Type B pancreatic cell (in vitro differentiated cells): ENCODE results near the gene BDKRB1. TPM values are rescaled to one million over a fixed set of nuclear protein-coding genes. Genes with fewer than 3 reads are reported as not detected.

Experiments
- DNase-seq: peaks from one replicate; pipeline ENCODE4 v3.0.0; 2021; ENCODE audit warnings: mixed read lengths; ENCODE audit not compliant: unreplicated experiment; ENCODE audit errors: extremely low spot score
- H3K27ac Mint-ChIP-seq: 2 replicates; pipeline ENCODE4 v1.8.0; 2021; ENCODE audit warnings: mild to moderate bottlenecking, mixed read lengths
- H3K27me3 Mint-ChIP-seq: 2 replicates; pipeline ENCODE4 v1.8.0; 2021; ENCODE audit warnings: mixed read lengths
- H3K36me3 Mint-ChIP-seq: 2 replicates; pipeline ENCODE4 v1.8.0; 2021; ENCODE audit warnings: mixed read lengths
- H3K4me1 Mint-ChIP-seq: one replicate; pipeline ENCODE4 v1.8.0; 2021; ENCODE audit warnings: mixed read lengths; ENCODE audit not compliant: unreplicated experiment
- H3K4me3 Mint-ChIP-seq: 2 replicates; pipeline ENCODE4 v1.8.0; 2021; ENCODE audit warnings: mild to moderate bottlenecking, mixed read lengths
- H3K9me3 Mint-ChIP-seq: 2 replicates; pipeline ENCODE4 v1.8.0; 2021; ENCODE audit warnings: mixed read lengths
- total RNA-seq: library from RNA; stranded (reverse); gene quantifications from 2 replicates; pipeline ENCODE4 v1.2.1, GENCODE V29; 2021; ENCODE audit warnings: low replicate concordance
- TF ChIP-seq, protein P1 (sequence below): fragments of 200-600 bp; sonication (generic); conservative IDR thresholded peaks from 2 replicates; pipeline ENCODE4 v1.5.0; 2021; ENCODE audit warnings: antibody characterized with exemption, mild to moderate bottlenecking

Gene BDKRB1
- total RNA-seq, 1 donor from 2014 or later, result not detected

DNA sequence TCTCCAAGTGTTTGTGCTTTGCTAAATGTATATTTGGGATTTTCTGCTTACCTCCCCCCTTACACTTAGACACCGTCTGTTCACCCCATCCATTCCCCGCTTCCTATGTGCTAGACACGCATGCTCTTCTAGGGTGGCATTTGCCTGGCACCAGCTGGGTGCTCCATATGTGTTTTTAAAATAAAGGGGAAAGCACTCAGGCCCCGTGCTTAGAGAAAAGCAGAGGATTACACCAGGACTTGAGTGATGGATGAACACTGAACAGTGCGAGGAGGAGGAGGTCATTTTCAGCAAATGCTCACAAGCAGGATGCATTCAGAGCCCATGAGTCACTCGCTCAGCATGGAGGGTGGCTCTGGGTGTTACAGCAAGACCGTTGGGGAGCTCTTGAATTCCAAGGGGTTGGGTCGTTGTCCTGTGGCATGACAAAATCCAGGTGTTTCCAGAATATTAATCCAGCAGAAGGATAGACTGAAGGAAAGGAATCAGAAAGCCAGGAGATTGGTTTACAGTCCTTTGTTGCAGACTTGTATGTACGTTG is 2.9 kb upstream of the BDKRB1 start:
- Mint-ChIP-seq H3K4me1 (peaks cover 10% of the 10 kb centered on the region), H3K9me3 (no peaks in the 10 kb centered on the region), H3K27ac (peak overlapping the region; percentile 18), H3K4me3 (no peak overlapping the region), H3K27me3 (peaks cover 33% of the 10 kb centered on the region), H3K36me3 (no peaks in the 10 kb centered on the region)
- TF ChIP-seq, protein P1, sequence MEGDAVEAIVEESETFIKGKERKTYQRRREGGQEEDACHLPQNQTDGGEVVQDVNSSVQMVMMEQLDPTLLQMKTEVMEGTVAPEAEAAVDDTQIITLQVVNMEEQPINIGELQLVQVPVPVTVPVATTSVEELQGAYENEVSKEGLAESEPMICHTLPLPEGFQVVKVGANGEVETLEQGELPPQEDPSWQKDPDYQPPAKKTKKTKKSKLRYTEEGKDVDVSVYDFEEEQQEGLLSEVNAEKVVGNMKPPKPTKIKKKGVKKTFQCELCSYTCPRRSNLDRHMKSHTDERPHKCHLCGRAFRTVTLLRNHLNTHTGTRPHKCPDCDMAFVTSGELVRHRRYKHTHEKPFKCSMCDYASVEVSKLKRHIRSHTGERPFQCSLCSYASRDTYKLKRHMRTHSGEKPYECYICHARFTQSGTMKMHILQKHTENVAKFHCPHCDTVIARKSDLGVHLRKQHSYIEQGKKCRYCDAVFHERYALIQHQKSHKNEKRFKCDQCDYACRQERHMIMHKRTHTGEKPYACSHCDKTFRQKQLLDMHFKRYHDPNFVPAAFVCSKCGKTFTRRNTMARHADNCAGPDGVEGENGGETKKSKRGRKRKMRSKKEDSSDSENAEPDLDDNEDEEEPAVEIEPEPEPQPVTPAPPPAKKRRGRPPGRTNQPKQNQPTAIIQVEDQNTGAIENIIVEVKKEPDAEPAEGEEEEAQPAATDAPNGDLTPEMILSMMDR, result no peak
- DNase-seq, result no peak

DNA sequence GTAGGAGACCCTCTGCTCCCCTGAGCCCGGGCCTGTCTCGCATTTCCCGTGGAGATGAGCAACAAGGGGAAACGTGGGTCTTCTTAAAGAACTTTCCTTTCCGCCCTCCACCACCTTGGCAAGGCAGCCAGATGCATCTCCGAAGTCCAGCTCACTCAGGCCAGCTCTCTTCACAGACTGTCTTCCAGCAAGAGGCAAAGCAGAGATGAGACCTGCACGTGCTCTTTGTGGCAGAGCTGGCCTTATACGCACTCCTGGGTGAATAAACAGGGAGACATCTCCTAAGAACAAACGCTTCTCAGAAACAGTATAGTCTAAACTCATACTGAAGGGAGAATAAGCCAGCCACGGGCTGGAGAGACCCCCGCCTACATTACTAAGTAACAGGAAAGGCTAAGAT is 1.3 kb upstream of the BDKRB1 start:
- Mint-ChIP-seq H3K27ac (peak overlapping the region; percentile 55), H3K4me3 (no peak overlapping the region), H3K4me1 (peaks cover 10% of the 10 kb centered on the region), H3K27me3 (peaks cover 30% of the 10 kb centered on the region), H3K36me3 (no peaks in the 10 kb centered on the region), H3K9me3 (no peaks in the 10 kb centered on the region)
- DNase-seq, result no peak
- TF ChIP-seq, protein P1, result no peak

DNA sequence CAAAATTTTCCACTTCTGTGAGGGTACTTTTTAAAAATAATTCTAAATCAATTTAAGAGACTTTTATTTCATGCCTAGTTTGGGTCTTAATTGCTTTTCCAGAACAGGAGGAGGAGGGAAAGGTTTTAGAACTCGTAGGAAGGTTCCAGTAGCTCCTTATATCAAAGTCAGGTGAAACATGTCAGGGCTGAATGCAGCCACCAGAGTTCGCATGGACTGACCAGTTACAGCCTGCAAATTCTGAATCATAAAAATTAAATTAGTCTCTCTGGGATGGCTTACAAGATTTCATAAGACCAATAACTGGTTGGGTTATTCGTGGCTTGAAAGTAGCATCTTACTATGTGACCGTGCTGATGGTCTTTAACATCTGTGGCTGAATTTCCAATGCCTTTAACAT is 397 bp downstream of the BDKRB1 start:
- TF ChIP-seq, protein P1, result no peak
- no peak overlapping the region for H3K27ac Mint-ChIP-seq
- no peaks in the 10 kb centered on the region for H3K36me3 Mint-ChIP-seq
- no peak for DNase-seq
- H3K9me3 Mint-ChIP-seq, result peaks cover 6% of the 10 kb centered on the region
- H3K4me1 Mint-ChIP-seq, result peaks cover 10% of the 10 kb centered on the region
- peaks cover 35% of the 10 kb centered on the region for H3K27me3 Mint-ChIP-seq
- H3K4me3 Mint-ChIP-seq, result no peak overlapping the region

DNA sequence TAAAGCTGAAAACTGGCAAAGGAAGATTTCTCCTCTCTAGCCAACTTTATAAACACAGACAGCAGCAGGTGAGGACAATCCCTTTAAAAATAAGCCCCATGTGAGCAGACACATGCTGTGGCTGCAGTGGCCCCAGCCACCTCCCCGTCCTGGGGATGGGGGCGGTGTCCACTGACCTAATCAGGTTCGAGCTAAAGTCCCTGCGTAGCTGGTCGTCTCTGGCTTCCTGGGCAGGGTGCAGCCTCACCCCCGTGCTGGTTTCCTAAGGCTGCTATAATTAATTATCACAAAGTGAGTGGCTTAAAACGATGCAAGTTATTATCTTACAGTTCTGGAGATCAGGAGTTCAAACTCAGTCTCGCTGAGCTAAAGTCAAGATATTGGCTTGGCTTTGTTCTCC is 1.0 kb downstream of the BDKRB1 start:
- no peak overlapping the region for H3K27ac Mint-ChIP-seq
- peaks cover 6% of the 10 kb centered on the region for H3K9me3 Mint-ChIP-seq
- H3K36me3 Mint-ChIP-seq, result no peaks in the 10 kb centered on the region
- DNase-seq, result no peak
- no peak overlapping the region for H3K4me3 Mint-ChIP-seq
- H3K4me1 Mint-ChIP-seq, result peaks cover 10% of the 10 kb centered on the region
- peaks cover 35% of the 10 kb centered on the region for H3K27me3 Mint-ChIP-seq
- TF ChIP-seq, protein P1, result no peak

DNA sequence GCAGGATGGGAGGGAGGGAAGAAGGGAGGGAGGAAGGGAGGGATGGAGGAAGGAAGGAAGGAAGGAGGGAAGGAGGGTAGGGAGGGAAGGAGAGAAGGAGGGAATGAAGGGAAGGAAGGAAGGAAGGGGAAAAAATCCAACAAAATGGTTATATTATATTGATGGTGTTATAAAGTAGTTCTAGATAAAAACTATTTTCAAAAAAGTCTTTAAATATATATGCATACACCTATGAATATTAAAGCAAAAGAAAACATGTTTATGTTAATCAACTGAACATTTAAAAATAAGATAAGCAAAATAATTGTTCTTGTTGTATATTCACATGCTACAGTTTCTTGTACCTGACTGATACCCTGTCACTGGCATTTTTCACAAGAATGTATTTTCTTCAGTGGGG is 1.9 kb downstream of the BDKRB1 start:
- peaks cover 6% of the 10 kb centered on the region for H3K9me3 Mint-ChIP-seq
- peaks cover 9% of the 10 kb centered on the region for H3K4me1 Mint-ChIP-seq
- H3K27ac Mint-ChIP-seq, result no peak overlapping the region
- H3K4me3 Mint-ChIP-seq, result no peak overlapping the region
- H3K27me3 Mint-ChIP-seq, result peaks cover 34% of the 10 kb centered on the region
- DNase-seq, result no peak
- TF ChIP-seq, protein P1, result no peak
- no peaks in the 10 kb centered on the region for H3K36me3 Mint-ChIP-seq

DNA sequence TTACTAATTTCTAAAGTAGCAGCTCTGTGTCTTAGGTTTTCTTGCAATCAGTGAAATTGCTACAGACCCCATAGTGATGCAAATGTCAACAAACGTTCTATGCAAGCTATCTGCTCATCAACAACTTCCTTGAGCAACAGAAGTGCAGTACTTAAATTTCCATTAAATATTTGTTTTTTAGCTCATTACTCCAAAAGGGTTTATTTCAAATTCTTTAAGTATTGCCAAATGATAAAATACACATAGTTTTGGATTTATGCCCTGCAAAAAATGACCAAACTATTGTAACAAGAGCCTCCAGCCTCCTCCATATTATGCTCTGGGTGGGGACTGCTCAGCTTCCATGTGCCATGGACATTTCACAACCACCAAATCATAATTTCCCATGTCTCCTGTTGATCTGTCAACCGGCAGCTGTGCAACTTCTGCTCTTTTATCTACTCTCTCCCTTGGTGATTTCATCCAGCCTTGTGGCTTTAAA is 4.4 kb downstream of the BDKRB1 start:
- TF ChIP-seq, protein P1, result no peak
- H3K27ac Mint-ChIP-seq, result no peak overlapping the region
- peaks cover 20% of the 10 kb centered on the region for H3K27me3 Mint-ChIP-seq
- H3K4me3 Mint-ChIP-seq, result no peak overlapping the region
- DNase-seq, result no peak
- H3K9me3 Mint-ChIP-seq, result peaks cover 15% of the 10 kb centered on the region
- H3K4me1 Mint-ChIP-seq, result peaks cover 4% of the 10 kb centered on the region
- H3K36me3 Mint-ChIP-seq, result no peaks in the 10 kb centered on the region
